IMR-90 (cell line): ENCODE measurements around the gene COL4A2. TPM values are rescaled to one million over a fixed set of nuclear protein-coding genes. Genes with fewer than 3 reads are reported as not detected.

Experiments
- CHD1 ChIP-seq: IDR thresholded peaks from 2 replicates; pipeline ENCODE4 v1.6.1; 2012; ENCODE audit warnings: low read depth, low read length, improper control_type of control experiment
- MAFK ChIP-seq: IDR thresholded peaks from 2 replicates; pipeline ENCODE4 v1.6.1; 2012; ENCODE audit warnings: low read depth, low read length, improper control_type of control experiment
- NFE2L2 ChIP-seq: fragments of 150-350 bp; IDR thresholded peaks from 2 replicates; pipeline ENCODE4 v1.6.1; 2016; ENCODE audit warnings: low read depth, mild to moderate bottlenecking, low read length
- RFX5 ChIP-seq: IDR thresholded peaks from 2 replicates; pipeline ENCODE4 v1.8.0; 2012; ENCODE audit warnings: low read depth, mild to moderate bottlenecking, low read length, moderate library complexity
- SMC3 ChIP-seq: fragments of 150-350 bp; IDR thresholded peaks from 2 replicates; pipeline ENCODE4 v1.6.1; 2016; ENCODE audit warnings: low read depth, mild to moderate bottlenecking, antibody characterized with exemption, low read length, moderate library complexity
- polyA plus RNA-seq, 3 experiments: library from polyadenylated mRNA; depleted of rRNA; stranded (reverse); fragments of >200 nt; gene quantifications; 2 replicates each; pipeline ENCODE4 v1.2.3, GENCODE V29; 2012; ENCODE audit warnings: low replicate concordance in 1 of 3
- total RNA-seq: library from RNA; depleted of rRNA; stranded (reverse); fragments of >200 nt; gene quantifications from 2 replicates; pipeline ENCODE4 v1.2.3, GENCODE V29; 2012
- TF ChIP-seq, protein P1 (sequence below): fragments of 150-350 bp; IDR thresholded peaks from 2 replicates; pipeline ENCODE4 v1.6.1; 2017; ENCODE audit warnings: mild to moderate bottlenecking, antibody characterized with exemption, low read length, low read depth

The COL4A2 gene
- total and polyA plus RNA-seq, 2 of the 4 experiments (the other 2 are of a cell fraction): 90.7 to 457 TPM

DNA sequence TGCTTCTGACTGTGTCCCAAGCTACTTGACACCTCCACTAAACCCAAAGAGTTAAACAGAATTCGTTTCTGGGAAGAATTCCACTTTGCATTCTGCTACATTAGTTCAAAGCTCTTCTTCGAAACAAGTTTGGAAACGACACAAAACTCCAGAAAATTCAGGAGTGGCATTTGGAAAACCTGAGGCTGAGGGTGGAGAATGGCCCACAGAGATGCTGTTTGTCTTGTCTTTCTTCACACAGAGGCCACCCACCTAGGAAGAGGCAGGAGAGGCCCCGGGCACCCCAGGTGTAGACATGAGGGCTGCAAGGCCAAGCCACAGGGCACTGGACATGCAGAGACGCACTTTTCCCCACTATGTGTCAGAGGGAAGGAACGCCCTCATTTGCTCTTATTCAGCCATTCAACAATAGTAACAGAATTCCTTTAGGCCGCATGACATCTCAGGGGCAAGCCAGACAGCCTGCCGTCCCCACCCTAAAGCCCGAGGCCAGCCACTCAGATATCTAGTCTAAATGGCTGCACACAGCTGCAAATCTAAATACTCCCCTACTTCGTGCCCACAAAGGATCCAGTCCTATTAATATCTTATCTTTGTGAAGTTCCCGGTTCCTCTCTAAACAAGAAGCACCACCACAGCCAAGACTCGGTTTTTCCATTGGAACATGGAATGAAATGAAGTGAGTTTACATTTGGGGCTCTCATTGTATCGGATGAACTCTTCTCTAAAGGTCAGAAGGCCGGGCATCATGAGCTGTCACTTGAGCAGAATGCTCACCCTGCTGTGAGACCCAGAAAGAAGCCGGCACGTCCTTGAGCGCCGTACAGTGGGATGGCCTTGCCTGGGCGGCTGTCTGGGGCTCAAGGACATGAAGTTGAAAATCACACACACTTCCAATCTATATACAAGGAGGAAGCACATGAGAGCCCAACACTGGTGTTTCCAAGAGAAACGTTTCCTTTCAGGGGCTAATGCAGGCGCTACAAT lies 20.0 kb upstream of the COL4A2 start (continued):
- TF ChIP-seq CHD1: no peak
- TF ChIP-seq RFX5: no peak
- TF ChIP-seq MAFK: no peak
- TF ChIP-seq, protein P1, sequence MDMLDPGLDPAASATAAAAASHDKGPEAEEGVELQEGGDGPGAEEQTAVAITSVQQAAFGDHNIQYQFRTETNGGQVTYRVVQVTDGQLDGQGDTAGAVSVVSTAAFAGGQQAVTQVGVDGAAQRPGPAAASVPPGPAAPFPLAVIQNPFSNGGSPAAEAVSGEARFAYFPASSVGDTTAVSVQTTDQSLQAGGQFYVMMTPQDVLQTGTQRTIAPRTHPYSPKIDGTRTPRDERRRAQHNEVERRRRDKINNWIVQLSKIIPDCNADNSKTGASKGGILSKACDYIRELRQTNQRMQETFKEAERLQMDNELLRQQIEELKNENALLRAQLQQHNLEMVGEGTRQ: no peak
- TF ChIP-seq SMC3: no peak
- TF ChIP-seq NFE2L2: no peak
